D721Med (cell line): ENCODE data around the gene PLD1.

ENCODE experiments used
- DNase-seq: peaks from one replicate; pipeline ENCODE4 v3.0.0; 2011; ENCODE audit warnings: low spot score; ENCODE audit not compliant: insufficient read length
- FAIRE-seq: peaks from 2 replicates; lab custom pipeline; 2011; peaks lifted over from hg19 to GRCh38; lab: Jason Lieb, UNC
- TF ChIP-seq, protein P1 (sequence below): IDR thresholded peaks from 2 replicates; pipeline ENCODE4 v1.5.1; 2012; ENCODE audit warnings: mild to moderate bottlenecking, control low read depth; ENCODE audit not compliant: insufficient read depth; ENCODE audit errors: missing control alignments

The PLD1 gene

DNA sequence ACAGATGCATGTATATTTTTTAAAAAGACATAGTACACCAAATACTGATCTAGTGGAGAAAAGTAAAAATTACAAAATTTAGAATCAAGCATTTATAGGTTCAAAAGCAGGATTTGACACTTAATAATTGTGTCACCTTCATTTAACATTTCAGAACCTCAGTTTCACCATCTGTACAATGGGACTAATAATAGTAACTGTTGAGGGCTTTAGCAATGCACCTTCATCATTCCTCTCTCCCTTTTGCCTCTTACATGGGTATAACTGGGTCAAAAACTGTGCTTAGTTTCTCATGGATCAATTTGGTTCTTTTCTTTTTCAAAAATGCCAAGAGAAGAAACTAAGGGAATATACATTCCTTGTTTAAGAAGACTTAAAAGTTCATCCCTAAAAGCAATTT, 27.4 kb upstream of the PLD1 start:
- TF ChIP-seq, protein P1, sequence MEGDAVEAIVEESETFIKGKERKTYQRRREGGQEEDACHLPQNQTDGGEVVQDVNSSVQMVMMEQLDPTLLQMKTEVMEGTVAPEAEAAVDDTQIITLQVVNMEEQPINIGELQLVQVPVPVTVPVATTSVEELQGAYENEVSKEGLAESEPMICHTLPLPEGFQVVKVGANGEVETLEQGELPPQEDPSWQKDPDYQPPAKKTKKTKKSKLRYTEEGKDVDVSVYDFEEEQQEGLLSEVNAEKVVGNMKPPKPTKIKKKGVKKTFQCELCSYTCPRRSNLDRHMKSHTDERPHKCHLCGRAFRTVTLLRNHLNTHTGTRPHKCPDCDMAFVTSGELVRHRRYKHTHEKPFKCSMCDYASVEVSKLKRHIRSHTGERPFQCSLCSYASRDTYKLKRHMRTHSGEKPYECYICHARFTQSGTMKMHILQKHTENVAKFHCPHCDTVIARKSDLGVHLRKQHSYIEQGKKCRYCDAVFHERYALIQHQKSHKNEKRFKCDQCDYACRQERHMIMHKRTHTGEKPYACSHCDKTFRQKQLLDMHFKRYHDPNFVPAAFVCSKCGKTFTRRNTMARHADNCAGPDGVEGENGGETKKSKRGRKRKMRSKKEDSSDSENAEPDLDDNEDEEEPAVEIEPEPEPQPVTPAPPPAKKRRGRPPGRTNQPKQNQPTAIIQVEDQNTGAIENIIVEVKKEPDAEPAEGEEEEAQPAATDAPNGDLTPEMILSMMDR, result no peak
- no peak for FAIRE-seq
- DNase-seq, result no peak

DNA sequence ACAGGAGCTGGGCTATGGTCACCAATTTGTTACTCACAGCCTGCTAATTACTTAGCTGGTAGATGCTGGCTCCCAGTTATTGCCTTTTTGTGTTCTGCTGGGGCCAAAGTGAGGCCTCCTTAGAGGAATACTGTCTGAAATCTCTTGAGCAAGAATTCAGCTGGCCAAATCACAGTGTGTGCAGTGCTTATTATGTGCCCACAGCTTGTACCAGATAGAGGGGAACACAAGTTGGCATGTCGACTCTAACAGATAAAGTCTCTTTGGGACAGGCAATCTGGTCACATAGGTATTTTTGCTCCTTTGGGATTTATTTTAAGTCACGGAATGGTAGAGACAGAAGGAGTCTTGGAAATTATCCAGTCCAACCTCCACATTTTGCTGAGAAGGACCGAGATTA, 26.6 kb upstream of the PLD1 start:
- no peak for FAIRE-seq

DNA sequence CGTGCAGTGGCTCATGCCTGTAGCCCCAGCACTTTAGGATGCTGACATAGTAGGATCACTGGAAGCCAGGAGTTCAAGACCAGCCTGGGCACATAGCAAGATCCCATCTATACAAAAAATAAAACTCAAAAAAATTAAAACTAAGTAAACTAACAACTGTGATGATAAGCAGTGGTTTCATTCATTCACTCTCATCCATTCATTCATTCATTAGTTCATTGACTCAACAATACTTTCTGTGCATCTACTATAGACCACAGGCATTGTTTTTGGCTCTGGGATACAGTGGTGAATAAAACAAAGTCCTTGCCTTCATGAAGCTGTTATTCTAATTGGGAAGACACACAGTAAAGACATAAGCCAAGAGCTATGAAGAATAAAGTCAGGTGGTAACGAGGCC, 25.3 kb upstream of the PLD1 start:
- FAIRE-seq, result no peak
- no peak for DNase-seq
- TF ChIP-seq, protein P1, result no peak

More for the DNA sequence above, 26.6 kb upstream of the PLD1 start:
- no peak for DNase-seq
- TF ChIP-seq, protein P1, result no peak

DNA sequence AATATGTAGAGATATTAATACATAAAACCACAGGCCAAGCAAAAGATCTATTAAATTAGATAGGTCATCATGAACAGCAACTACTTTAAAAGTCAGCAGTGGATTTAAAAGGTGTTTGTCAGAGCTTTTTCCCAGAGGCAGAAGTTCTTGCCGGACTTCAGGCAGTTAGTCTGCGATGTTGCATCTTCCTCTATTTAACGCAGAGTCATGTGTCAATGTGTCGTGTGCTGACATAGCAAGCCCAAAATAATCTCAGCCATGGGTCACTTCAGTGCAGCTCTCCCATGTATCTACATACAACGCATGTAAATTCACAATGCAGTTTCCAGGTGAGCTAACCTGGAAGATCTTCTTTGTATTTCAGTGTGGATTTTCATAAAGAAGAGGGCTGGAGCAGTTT, 24.8 kb upstream of the PLD1 start:
- DNase-seq, result no peak
- TF ChIP-seq, protein P1, result no peak
- FAIRE-seq, result no peak

DNA sequence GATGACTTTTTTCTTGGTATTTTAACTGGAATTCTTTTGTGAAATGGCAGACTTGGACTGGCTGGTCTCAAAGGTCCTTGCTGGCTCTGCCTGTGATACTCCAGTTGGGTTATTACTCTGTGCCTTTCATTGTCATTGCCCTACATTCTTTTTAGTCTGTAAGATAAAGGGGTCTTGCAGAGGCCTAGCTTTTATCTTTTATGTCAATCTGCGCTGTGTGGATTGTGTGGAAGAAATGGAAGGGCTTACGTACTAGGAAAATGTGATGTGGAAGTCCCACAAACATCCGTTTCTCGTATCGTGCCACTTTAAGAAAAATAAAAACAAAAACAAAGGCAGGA, 24.1 kb upstream of the PLD1 start:
- FAIRE-seq (no peak), DNase-seq (no peak)
- TF ChIP-seq, protein P1, result no peak

DNA sequence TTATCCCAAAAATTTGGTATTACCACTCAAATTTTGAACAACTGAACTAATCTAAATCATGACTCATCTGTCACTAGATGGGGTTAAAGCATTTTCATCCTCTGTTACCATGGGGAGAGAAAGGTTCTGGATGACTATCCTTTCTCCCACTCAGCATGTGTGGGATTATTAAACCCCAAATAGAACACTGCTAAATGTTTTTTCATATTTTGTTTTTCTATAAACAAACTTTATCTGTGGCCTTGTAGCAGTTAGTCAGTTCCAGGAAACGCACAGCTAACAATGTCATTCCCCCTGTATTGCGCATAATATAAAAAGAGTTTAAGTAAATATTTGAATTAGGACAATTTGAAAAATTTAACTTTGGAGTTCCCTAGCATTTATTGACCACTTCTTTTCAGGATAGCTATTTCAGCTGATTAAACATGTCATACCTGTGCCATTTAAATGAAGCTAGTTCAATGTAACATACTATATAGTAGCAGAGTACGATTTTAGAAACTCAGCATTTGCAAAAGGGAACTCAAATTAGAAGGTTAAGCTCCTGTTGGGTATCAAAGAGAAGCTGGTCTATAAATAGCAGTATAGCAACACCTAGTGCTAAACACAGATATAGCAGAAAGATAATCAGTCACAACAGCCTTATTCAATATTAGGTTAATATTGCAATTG, 23.6 kb upstream of the PLD1 start:
- FAIRE-seq, result no peak
- no peak for DNase-seq
- TF ChIP-seq, protein P1, result peak; percentile 40

DNA sequence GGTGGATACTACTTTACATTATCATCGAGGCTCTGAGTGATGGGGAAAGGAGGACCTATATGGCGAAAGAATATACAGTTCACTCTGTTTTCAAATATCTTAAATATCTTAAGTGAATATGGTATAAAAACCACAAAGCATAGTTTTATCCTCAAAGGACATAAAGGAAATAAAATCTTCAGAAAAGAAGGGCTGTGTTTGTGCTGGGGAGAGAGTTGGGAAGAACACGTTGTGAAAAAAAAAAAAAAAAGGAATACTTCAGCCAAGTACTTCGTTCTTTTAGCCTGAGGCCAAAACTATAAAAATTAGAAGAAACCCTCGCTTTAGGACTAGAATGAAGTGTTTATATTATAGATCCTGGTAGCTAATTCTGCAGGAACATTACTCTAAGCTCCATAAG, 22.7 kb upstream of the PLD1 start:
- FAIRE-seq, result no peak
- TF ChIP-seq, protein P1, result no peak

More for the DNA sequence above, 22.7 kb upstream of the PLD1 start:
- no peak for DNase-seq
